CD14-positive monocyte (primary cell): Measurements from ENCODE around the gene ACAA1. TPM values are rescaled to one million over a fixed set of nuclear protein-coding genes. Genes with fewer than 3 reads are reported as not detected.
"Not testable (repeated sequence)": the region's sequence is repeated elsewhere in the genome, so short reads cannot be mapped to it uniquely, and the experiment has no call there.

Source experiments
- DNase-seq, 3 donors: peaks; one replicate each; pipeline ENCODE4 v3.0.0-alpha.2; 2011 to 2022
- H2AFZ ChIP-seq: 2 replicates; pipeline ENCODE4 v1.6.0; 2012; ENCODE audit warnings: mild to moderate bottlenecking, low read depth, low read length, inconsistent platforms; ENCODE audit not compliant: insufficient read depth, poor library complexity, severe bottlenecking
- H3K27ac ChIP-seq, 2 donors: 1 replicate in 1 of 2; 2 replicates in 1 of 2; pipeline ENCODE4 v1.5.1; 2012 to 2013; ENCODE audit warnings: low read length in 2 of 2, control low read depth in 1 of 2, inconsistent platforms in 1 of 2, low read depth in 1 of 2, mild to moderate bottlenecking in 1 of 2
- H3K27me3 ChIP-seq, 2 donors: one replicate each; pipeline versions ENCODE4 v1.6.0 to v1.6.1; 2011 to 2013; ENCODE audit warnings: low read length in 2 of 2; ENCODE audit not compliant: control insufficient read depth in 2 of 2, insufficient read depth in 2 of 2
- H3K36me3 ChIP-seq, 2 donors: replicated peaks in 1 of 2; 1 replicate in 1 of 2; 2 replicates in 1 of 2; pipeline versions ENCODE4 v1.5.1 to v1.6.1; 2012 to 2013; ENCODE audit warnings: low read length in 2 of 2, control low read depth in 1 of 2, inconsistent platforms in 1 of 2, mild to moderate bottlenecking in 1 of 2; ENCODE audit not compliant: insufficient read depth in 2 of 2, control insufficient read depth in 1 of 2
- H3K4me1 ChIP-seq, 2 donors: 1 replicate in 1 of 2; 2 replicates in 1 of 2; pipeline versions ENCODE4 v1.5.1 to v1.6.1; 2012 to 2013; ENCODE audit warnings: low read length in 2 of 2, control low read depth in 1 of 2, inconsistent platforms in 1 of 2, mild to moderate bottlenecking in 1 of 2, moderate library complexity in 1 of 2; ENCODE audit not compliant: insufficient read depth in 2 of 2, control insufficient read depth in 1 of 2
- H3K4me2 ChIP-seq: replicated peaks from 2 replicates; pipeline ENCODE3; 2012; ENCODE audit warnings: low read length, moderate library complexity, mild to moderate bottlenecking; ENCODE audit not compliant: poor library complexity, severe bottlenecking; ENCODE audit errors: extremely low read depth
- H3K4me3 ChIP-seq, 3 experiments: fragments of 200-600 bp in 1 of 3; sonication (generic) in 1 of 3; replicated peaks in 1 of 3; 1 replicate in 2 of 3; 2 replicates in 1 of 3; pipeline ENCODE4 v1.5.1; 2011 to 2013; ENCODE audit warnings: low read length in 3 of 3, mild to moderate bottlenecking in 3 of 3, control low read depth in 2 of 3, low read depth in 2 of 3, inconsistent platforms in 1 of 3, moderate library complexity in 1 of 3
- H3K79me2 ChIP-seq: 2 replicates; pipeline ENCODE4 v1.6.0; 2012; ENCODE audit warnings: mild to moderate bottlenecking, control low read depth, inconsistent platforms, low read length, moderate library complexity; ENCODE audit not compliant: insufficient read depth
- H3K9ac ChIP-seq: 2 replicates; pipeline ENCODE4 v1.6.0; 2017; ENCODE audit warnings: low read length, mild to moderate bottlenecking; ENCODE audit not compliant: insufficient read depth, poor library complexity, severe bottlenecking
- H3K9me3 ChIP-seq, 2 donors: replicated peaks in 1 of 2; 1 replicate in 1 of 2; 2 replicates in 1 of 2; pipeline versions ENCODE4 v1.5.1 to v1.6.1; 2012 to 2013; ENCODE audit warnings: low read length in 2 of 2, control low read depth in 1 of 2; ENCODE audit not compliant: control insufficient read depth in 1 of 2, insufficient read depth in 1 of 2
- H4K20me1 ChIP-seq: 2 replicates; pipeline ENCODE4 v1.6.0; 2012; ENCODE audit warnings: mild to moderate bottlenecking, low read length, control low read depth, moderate library complexity; ENCODE audit not compliant: insufficient read depth
- H3K27ac Mint-ChIP-seq, 7 donors: one replicate each; pipeline ENCODE4 v1.8.0; 2020; ENCODE audit warnings: mild to moderate bottlenecking in 7 of 7, mixed read lengths in 7 of 7, moderate library complexity in 6 of 7, inconsistent platforms in 2 of 7
- H3K27me3 Mint-ChIP-seq, 3 donors: one replicate each; pipeline ENCODE4 v1.8.0; 2021 to 2022; ENCODE audit warnings: low read depth in 3 of 3, mild to moderate bottlenecking in 3 of 3, mixed read lengths in 3 of 3, moderate library complexity in 3 of 3, inconsistent platforms in 1 of 3
- H3K36me3 Mint-ChIP-seq, 2 donors: one replicate each; pipeline ENCODE4 v1.8.0; 2020; ENCODE audit warnings: mixed read lengths in 2 of 2, inconsistent platforms in 1 of 2, mild to moderate bottlenecking in 1 of 2
- H3K4me1 Mint-ChIP-seq: one replicate; pipeline ENCODE4 v1.8.0; 2020; ENCODE audit warnings: mild to moderate bottlenecking, mixed read lengths
- H3K4me3 Mint-ChIP-seq, 2 donors: one replicate each; pipeline ENCODE4 v1.8.0; 2020; ENCODE audit warnings: mild to moderate bottlenecking in 2 of 2, mixed read lengths in 2 of 2, moderate library complexity in 1 of 2
- H3K9me3 Mint-ChIP-seq, 7 donors: one replicate each; pipeline ENCODE4 v1.8.0; 2020 to 2022; ENCODE audit warnings: mixed read lengths in 7 of 7, mild to moderate bottlenecking in 6 of 7, moderate library complexity in 6 of 7, inconsistent platforms in 2 of 7
- WGBS: methylation state at CpG from one replicate; pipeline ENCODE4 v1.1.5; 2013; ENCODE audit warnings: missing lambda C conversion rate; ENCODE audit not compliant: insufficient coverage; 5-methylcytosine and 5-hydroxymethylcytosine counted together
- intact Hi-C, 2 donors: fragments of 100-400 bp; cut with micrococcal nuclease; formaldehyde crosslinking; loops; one replicate each; pipeline versions ENCODE4 v1.15.0 to v1.15.1; 2023
- polyA plus RNA-seq, 3 donors: library from polyadenylated mRNA; depleted of rRNA in 1 of 3; unstranded in 2 of 3; stranded (reverse) in 1 of 3; fragments of 300-500 nt in 2 of 3; fragments of >200 nt in 1 of 3; fragmentation: Illumina TruSeq in 2 of 3; gene quantifications; 1 replicate in 2 of 3; 2 replicates in 1 of 3; pipeline ENCODE4 v1.2.3, GENCODE V29; 2012 to 2021
- TF ChIP-seq, protein P1 (sequence below): fragments of 200-600 bp; IDR thresholded peaks from one replicate; pipeline ENCODE4 v1.8.0; 2022; ENCODE audit warnings: antibody characterized with exemption, mild to moderate bottlenecking

Gene ACAA1
- polyA plus RNA-seq, 3 donors = 123 to 268 (median 133) TPM

DNA sequence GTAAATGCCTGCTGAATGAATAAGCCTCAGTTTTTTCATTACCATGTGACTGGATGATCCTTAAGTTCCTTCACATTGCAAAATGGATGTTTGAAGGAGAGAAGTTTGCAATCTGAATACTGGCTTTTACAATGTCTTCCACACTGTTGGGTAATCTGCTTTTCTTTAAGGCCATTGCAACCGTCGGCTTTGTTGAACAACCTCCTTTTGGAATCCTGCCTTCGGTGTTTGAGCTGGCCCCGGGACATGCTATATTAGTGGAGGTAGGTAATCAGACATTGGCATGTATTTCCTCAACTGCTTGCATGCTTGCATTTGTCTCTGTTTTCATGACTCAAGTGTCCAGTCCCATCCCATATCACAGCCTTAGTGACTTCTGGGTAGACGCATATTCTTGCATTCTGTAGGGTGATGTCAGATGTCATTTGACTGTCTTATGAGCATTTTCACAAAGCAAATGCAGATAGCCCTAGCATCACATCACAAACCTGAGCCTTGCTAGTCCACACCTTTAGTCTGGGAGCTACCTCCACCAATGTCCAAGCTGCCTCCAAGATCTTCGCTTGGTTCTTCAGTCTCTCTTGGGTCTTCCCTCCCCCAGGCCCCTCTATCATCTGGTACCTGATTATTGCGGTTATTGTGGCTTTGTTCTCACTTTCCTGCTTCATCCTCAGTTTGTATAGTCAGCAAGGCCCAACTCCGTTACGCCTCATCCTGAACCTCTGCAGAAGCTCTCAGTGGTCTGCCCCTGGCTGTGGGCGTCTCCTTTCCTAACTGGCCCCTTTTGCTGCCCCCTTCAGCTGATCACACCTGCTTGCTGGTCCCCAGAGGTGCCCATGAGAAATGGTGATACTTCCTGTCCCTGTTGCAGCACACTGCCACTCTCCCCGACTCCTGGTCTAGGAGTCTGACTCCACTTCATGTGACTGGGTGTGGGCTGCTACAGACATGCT is 48.5 kb downstream of the ACAA1 start:
- Histone ChIP-seq H4K20me1 (no peaks in the 10 kb centered on the region), H3K9me3 (peaks cover 5 to 6% of the 10 kb centered on the region in 2 donors), H3K27me3 (no peaks in the 10 kb centered on the region), H3K36me3 (no peaks in the 10 kb centered on the region), H3K4me1 (no peaks in the 10 kb centered on the region), H2AFZ (no peak overlapping the region), H3K4me2 (no peak overlapping the region), H3K4me3 (no peak overlapping the region), H3K9ac (no peak overlapping the region), H3K79me2 (no peaks in the 10 kb centered on the region), H3K27ac (no peak overlapping the region)
- no peak for DNase-seq
- intact Hi-C loops = loop anchor here in 1 of 2 donors (10.0 kb wide), 1 partner anchor 56 kb away; no protein-coding TSS in a partner anchor
- Mint-ChIP-seq H3K27ac (peak overlapping the region in 1 of 7 donors; percentile 25), H3K4me3 (no peak overlapping the region), H3K9me3 (peaks cover 5 to 11% (median 7%) of the 10 kb centered on the region in 7 donors), H3K36me3 (peaks cover 4 to 5% of the 10 kb centered on the region in 2 donors), H3K4me1 (no peaks in the 10 kb centered on the region), H3K27me3 (peaks cover 6 to 8% (median 7%) of the 10 kb centered on the region in 3 donors)
- 90% methylated on average over 9 of the region's 11 CpGs for WGBS
- TF ChIP-seq, protein P1, sequence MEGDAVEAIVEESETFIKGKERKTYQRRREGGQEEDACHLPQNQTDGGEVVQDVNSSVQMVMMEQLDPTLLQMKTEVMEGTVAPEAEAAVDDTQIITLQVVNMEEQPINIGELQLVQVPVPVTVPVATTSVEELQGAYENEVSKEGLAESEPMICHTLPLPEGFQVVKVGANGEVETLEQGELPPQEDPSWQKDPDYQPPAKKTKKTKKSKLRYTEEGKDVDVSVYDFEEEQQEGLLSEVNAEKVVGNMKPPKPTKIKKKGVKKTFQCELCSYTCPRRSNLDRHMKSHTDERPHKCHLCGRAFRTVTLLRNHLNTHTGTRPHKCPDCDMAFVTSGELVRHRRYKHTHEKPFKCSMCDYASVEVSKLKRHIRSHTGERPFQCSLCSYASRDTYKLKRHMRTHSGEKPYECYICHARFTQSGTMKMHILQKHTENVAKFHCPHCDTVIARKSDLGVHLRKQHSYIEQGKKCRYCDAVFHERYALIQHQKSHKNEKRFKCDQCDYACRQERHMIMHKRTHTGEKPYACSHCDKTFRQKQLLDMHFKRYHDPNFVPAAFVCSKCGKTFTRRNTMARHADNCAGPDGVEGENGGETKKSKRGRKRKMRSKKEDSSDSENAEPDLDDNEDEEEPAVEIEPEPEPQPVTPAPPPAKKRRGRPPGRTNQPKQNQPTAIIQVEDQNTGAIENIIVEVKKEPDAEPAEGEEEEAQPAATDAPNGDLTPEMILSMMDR = no peak

DNA sequence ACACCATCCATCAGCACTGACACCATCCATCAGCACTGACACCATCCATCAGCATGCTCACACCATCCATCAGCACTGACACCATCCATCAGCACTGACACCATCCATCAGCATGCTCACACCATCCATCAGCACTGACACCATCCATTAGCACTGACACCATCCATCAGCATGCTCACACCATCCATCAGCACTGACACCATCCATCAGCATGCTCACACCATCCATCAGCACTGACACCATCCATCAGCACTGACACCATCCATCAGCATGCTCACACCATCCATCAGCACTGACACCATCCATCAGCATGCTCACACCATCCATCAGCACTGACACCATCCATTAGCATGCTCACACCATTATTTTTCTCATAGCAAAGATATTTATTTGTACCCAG is 49.6 kb downstream of the ACAA1 start:
- H3K36me3 ChIP-seq, DNase-seq, H3K27ac ChIP-seq, H3K4me2 ChIP-seq, H3K9me3 ChIP-seq, H3K4me3 Mint-ChIP-seq, H3K4me3 ChIP-seq, H3K4me1 Mint-ChIP-seq, H3K27me3 Mint-ChIP-seq, H3K27ac Mint-ChIP-seq, H2AFZ ChIP-seq, H3K27me3 ChIP-seq, H4K20me1 ChIP-seq, H3K4me1 ChIP-seq, H3K36me3 Mint-ChIP-seq, H3K79me2 ChIP-seq, H3K9ac ChIP-seq: not testable (repeated sequence)
- peaks cover 9 to 21% (median 13%) of the 10 kb centered on the region in 7 donors for H3K9me3 Mint-ChIP-seq
- intact Hi-C loops = loop anchor here in 1 of 2 donors (10.0 kb wide), 1 partner anchor 58 kb away; no protein-coding TSS in a partner anchor
